H1 (cell line): ENCODE measurements around the gene CLCN3. TPM values are rescaled to one million over a fixed set of nuclear protein-coding genes. Genes with fewer than 3 reads are reported as not detected.

Source experiments
- CTCF ChIA-PET: fragments of 300-600 bp; sonication (Branson Sonifier 250); formaldehyde crosslinking; loops from one replicate; lab custom pipeline; 2021; ENCODE audit not compliant: partially characterized antibody; lab: Charles Lee
- POLR2A ChIA-PET: fragments of 300-600 bp; sonication (Branson Sonifier 250); formaldehyde crosslinking; loops from one replicate; lab custom pipeline; 2021; ENCODE audit warnings: inconsistent platforms; ENCODE audit not compliant: partially characterized antibody; lab: Charles Lee
- DNase-seq, 2 experiments: peaks; one replicate each; pipeline versions ENCODE4 v3.0.0 to v3.0.0-alpha.2; 2010 to 2022; ENCODE audit warnings: low spot score in 2 of 2, low read depth in 1 of 2, mixed read lengths in 1 of 2
- FAIRE-seq: peaks from 2 replicates; lab custom pipeline; 2011; peaks lifted over from hg19 to GRCh38; lab: Jason Lieb, UNC
- H2AFZ ChIP-seq: 2 replicates; pipeline ENCODE4 v1.8.1; 2012; ENCODE audit warnings: low read length, inconsistent platforms
- H2AK5ac ChIP-seq: 2 replicates; pipeline ENCODE4 v1.6.1; 2013; ENCODE audit warnings: low read depth, low read length
- H2BK120ac ChIP-seq: replicated peaks from 2 replicates; pipeline ENCODE3; 2013; ENCODE audit warnings: low read depth, low read length, inconsistent platforms
- H2BK12ac ChIP-seq: 2 replicates; pipeline ENCODE4 v1.6.1; 2013; ENCODE audit warnings: low read depth, low read length
- H2BK15ac ChIP-seq: 2 replicates; pipeline ENCODE4 v1.6.1; 2013; ENCODE audit warnings: low read length
- H2BK20ac ChIP-seq: 2 replicates; pipeline ENCODE4 v1.6.1; 2013; ENCODE audit warnings: low read length
- H2BK5ac ChIP-seq: 2 replicates; pipeline ENCODE4 v1.6.1; 2013; ENCODE audit warnings: low read depth, low read length
- H3K14ac ChIP-seq: 2 replicates; pipeline ENCODE4 v1.6.1; 2013; ENCODE audit warnings: inconsistent platforms; ENCODE audit not compliant: insufficient read length
- H3K18ac ChIP-seq: 2 replicates; pipeline ENCODE4 v1.6.1; 2013; ENCODE audit warnings: low read length; ENCODE audit errors: extremely low read depth
- H3K23ac ChIP-seq: 2 replicates; pipeline ENCODE4 v1.6.1; 2013; ENCODE audit warnings: inconsistent platforms; ENCODE audit not compliant: insufficient read length
- H3K23me2 ChIP-seq: 2 replicates; pipeline ENCODE4 v1.6.1; 2013; ENCODE audit warnings: low read depth, low read length
- H3K27ac ChIP-seq: 2 replicates; pipeline ENCODE4 v1.6.1; 2011; ENCODE audit warnings: low read depth, low read length, inconsistent platforms
- H3K27me3 ChIP-seq, 4 experiments: replicated peaks in 1 of 4; 1 replicate in 1 of 4; 2 replicates in 3 of 4; pipeline versions ENCODE4 v1.6.1 to v1.8.1; 2011 to 2013; ENCODE audit warnings: low read length in 3 of 4, mild to moderate bottlenecking in 3 of 4, inconsistent platforms in 2 of 4, mixed read lengths in 2 of 4, moderate library complexity in 1 of 4; ENCODE audit not compliant: control insufficient read depth in 3 of 4, insufficient read depth in 3 of 4; ENCODE audit errors: extremely low read depth in 1 of 4
- H3K36me3 ChIP-seq, 4 experiments: 2 replicates each; pipeline versions ENCODE4 v1.6.1 to v1.8.1; 2011 to 2013; ENCODE audit warnings: mild to moderate bottlenecking in 4 of 4, low read length in 3 of 4, moderate library complexity in 2 of 4, control low read depth in 1 of 4, inconsistent platforms in 1 of 4; ENCODE audit not compliant: insufficient read depth in 4 of 4, control insufficient read depth in 2 of 4
- H3K4ac ChIP-seq: replicated peaks from 2 replicates; pipeline ENCODE3; 2013; ENCODE audit warnings: low read length, low read depth, mixed read lengths, inconsistent platforms; ENCODE audit not compliant: insufficient read length
- H3K4me1 ChIP-seq, 4 experiments: replicated peaks in 1 of 4; 1 replicate in 1 of 4; 2 replicates in 3 of 4; pipeline versions ENCODE4 v1.6.1 to v1.8.1; 2011 to 2013; ENCODE audit warnings: low read length in 3 of 4, inconsistent platforms in 2 of 4, mixed read lengths in 1 of 4; ENCODE audit not compliant: insufficient read depth in 4 of 4, control insufficient read depth in 3 of 4
- H3K4me2 ChIP-seq, 2 experiments: 2 replicates each; pipeline versions ENCODE4 v1.6.1 to v1.8.1; 2011 to 2013; ENCODE audit warnings: low read depth in 2 of 2, low read length in 2 of 2, control low read depth in 1 of 2, inconsistent platforms in 1 of 2, mild to moderate bottlenecking in 1 of 2; ENCODE audit not compliant: insufficient read depth in 1 of 2
- H3K4me3 ChIP-seq, 4 experiments: fragments of 200-600, 300-600 bp in 1 of 4; sonication (generic), shearing (Covaris generic), sonication (Bioruptor Twin) in 1 of 4; 2 replicates each; pipeline versions ENCODE4 v1.5.1 to v1.8.1; 2011 to 2016; ENCODE audit warnings: low read length in 4 of 4, low read depth in 3 of 4, control low read depth in 2 of 4, inconsistent platforms in 2 of 4, mild to moderate bottlenecking in 2 of 4, mixed read lengths in 1 of 4, moderate library complexity in 1 of 4; ENCODE audit not compliant: insufficient read depth in 2 of 4; ENCODE audit errors: extremely low read depth in 1 of 4
- H3K56ac ChIP-seq: replicated peaks from 2 replicates; pipeline ENCODE3; 2013; ENCODE audit warnings: low read depth, mild to moderate bottlenecking, mixed read lengths, low read length, inconsistent platforms; ENCODE audit not compliant: insufficient read length
- H3K79me1 ChIP-seq: 2 replicates; pipeline ENCODE4 v1.6.1; 2013; ENCODE audit warnings: low read depth, low read length, control low read depth
- H3K79me2 ChIP-seq, 2 experiments: 2 replicates each; pipeline versions ENCODE4 v1.6.1 to v1.8.1; 2012 to 2013; ENCODE audit warnings: low read length in 2 of 2, mild to moderate bottlenecking in 2 of 2, inconsistent platforms in 1 of 2; ENCODE audit not compliant: insufficient read depth in 2 of 2, control insufficient read depth in 1 of 2
- H3K9ac ChIP-seq, 4 experiments: replicated peaks in 1 of 4; 1 replicate in 1 of 4; 2 replicates in 3 of 4; pipeline versions ENCODE4 v1.6.1 to v1.8.1; 2011 to 2013; ENCODE audit warnings: low read depth in 3 of 4, low read length in 3 of 4, control low read depth in 2 of 4, mild to moderate bottlenecking in 2 of 4, moderate library complexity in 2 of 4, inconsistent platforms in 1 of 4; ENCODE audit errors: extremely low read depth in 1 of 4
- H3K9me3 ChIP-seq, 2 experiments: 2 replicates each; pipeline versions ENCODE4 v1.6.1 to v1.8.1; 2012 to 2013; ENCODE audit warnings: mild to moderate bottlenecking in 2 of 2, moderate library complexity in 2 of 2, control low read depth in 1 of 2, inconsistent platforms in 1 of 2, low read depth in 1 of 2, low read length in 1 of 2, mixed read lengths in 1 of 2; ENCODE audit not compliant: insufficient read depth in 2 of 2
- H4K20me1 ChIP-seq, 2 experiments: replicated peaks in 1 of 2; 2 replicates each; pipeline versions ENCODE3 to v1.8.1; 2011 to 2013; ENCODE audit warnings: inconsistent platforms in 2 of 2, low read length in 2 of 2, mild to moderate bottlenecking in 1 of 2; ENCODE audit not compliant: insufficient read depth in 2 of 2, control insufficient read depth in 1 of 2
- H4K5ac ChIP-seq: 2 replicates; pipeline ENCODE4 v1.6.1; 2013; ENCODE audit warnings: low read length, low read depth, mixed read lengths, inconsistent platforms; ENCODE audit not compliant: insufficient read length
- H4K8ac ChIP-seq: 2 replicates; pipeline ENCODE4 v1.8.0; 2013; ENCODE audit warnings: mild to moderate bottlenecking, moderate library complexity, low read length, inconsistent platforms; ENCODE audit not compliant: insufficient read depth; ENCODE audit errors: extremely low read depth
- H4K91ac ChIP-seq: replicated peaks from 2 replicates; pipeline ENCODE3; 2013; ENCODE audit warnings: low read length, mixed read lengths, inconsistent platforms; ENCODE audit not compliant: insufficient read length
- ATF3 ChIP-seq: IDR thresholded peaks from 2 replicates; pipeline ENCODE4 v1.6.1; 2011; ENCODE audit warnings: low read depth, mild to moderate bottlenecking, low read length; ENCODE audit not compliant: insufficient read depth
- CHD1 ChIP-seq: IDR thresholded peaks from 2 replicates; pipeline ENCODE4 v1.6.1; 2012; ENCODE audit warnings: low read depth, low read length, improper control_type of control experiment
- RNF2 ChIP-seq: fragments of 200-900, 300-1000 bp; sonication (generic); IDR thresholded peaks from 2 replicates; pipeline ENCODE4 v1.7.1; 2016; ENCODE audit warnings: borderline replicate concordance, low read depth, mild to moderate bottlenecking, antibody characterized with exemption, low read length; ENCODE audit not compliant: poor library complexity, severe bottlenecking; ENCODE audit errors: missing control alignments
- SP4 ChIP-seq: IDR thresholded peaks from 2 replicates; pipeline ENCODE4 v1.6.1; 2012; ENCODE audit warnings: low read length, inconsistent platforms
- YY1 ChIP-seq: IDR thresholded peaks from 2 replicates; pipeline ENCODE4 v1.6.1; 2011; ENCODE audit warnings: low read depth, mild to moderate bottlenecking, low read length
- polyA plus RNA-seq, 7 experiments: library from polyadenylated mRNA; depleted of rRNA in 3 of 7; stranded (reverse) in 5 of 7; unstranded in 2 of 7; fragments of >200 nt in 5 of 7; fragments of 200-250 nt in 2 of 7; gene quantifications; 1 replicate in 5 of 7; 2 replicates in 1 of 7; 4 replicates in 1 of 7; pipeline versions ENCODE4 v1.2.1 to v1.2.3, GENCODE V29; 2011 to 2013; ENCODE audit warnings: missing spikeins in 2 of 7, mixed read lengths in 2 of 7
- total RNA-seq: library from RNA; stranded (reverse); fragmentation: NEBNext Ultra II Directional; extraction: Animal tissue kit (Norgen Biotek cat#: 25700); gene quantifications from 2 replicates; pipeline ENCODE4 v1.2.1, GENCODE V29; 2021

The CLCN3 gene
- total and polyA plus RNA-seq, 2 of the 8 experiments (the other 6 are each of a cell fraction or from before 2014, with no cell fraction given): 8.8 to 32.8 TPM

- no peak overlapping the region for H3K4me3 ChIP-seq
- no peaks in the 10 kb centered on the region for H3K36me3 ChIP-seq
- H3K4me1 ChIP-seq: no peaks in the 10 kb centered on the region; a peak in 2 of 7 replicates
- H2AK5ac ChIP-seq: no peak overlapping the region
- no peak overlapping the region for H2BK120ac ChIP-seq
- H3K27ac ChIP-seq: no peak overlapping the region
- H2BK15ac ChIP-seq: no peak overlapping the region
- DNase-seq (no peak), FAIRE-seq (no peak)
- no peak overlapping the region for H4K5ac ChIP-seq
- no peak overlapping the region for H3K9ac ChIP-seq
- H3K4ac ChIP-seq: no peak overlapping the region
- H2BK5ac ChIP-seq: no peak overlapping the region
- no peak overlapping the region for H2AFZ ChIP-seq
- no peak overlapping the region for H3K23ac ChIP-seq
- H4K91ac ChIP-seq: no peak overlapping the region
- ChIA-PET CTCF (interaction anchor here (1.2 to 1.7 kb wide), 4 partner anchors 11 to 432 kb away, joined by 3 to 6 read pairs (median 4); no protein-coding TSS in a partner anchor), POLR2A (no interaction called here)
- no peak overlapping the region for H3K18ac ChIP-seq
- no peaks in the 10 kb centered on the region for H3K9me3 ChIP-seq
- no peak overlapping the region for H3K4me2 ChIP-seq
- no peak overlapping the region for H2BK12ac ChIP-seq
- no peak overlapping the region for H3K56ac ChIP-seq
- H3K23me2 ChIP-seq: peaks cover 15% of the 10 kb centered on the region
- H3K14ac ChIP-seq: no peak overlapping the region
- no peaks in the 10 kb centered on the region; the same call in 1 of the 2 replicates for H3K79me1 ChIP-seq
- TF ChIP-seq ATF3 (no peak), CHD1 (no peak), YY1 (no peak), RNF2 (no peak), SP4 (no peak)
- H4K8ac ChIP-seq: no peak overlapping the region
- peaks cover 3 to 15% of the 10 kb centered on the region in 2 experiments; a peak in 2 of 4 replicates for H3K79me2 ChIP-seq
- H4K20me1 ChIP-seq: no peaks in the 10 kb centered on the region
- no peaks in the 10 kb centered on the region for H3K27me3 ChIP-seq
- H2BK20ac ChIP-seq: no peak overlapping the region
Measured at GRCh38 chr4:169616846-169617245, 3.5 kb upstream of the CLCN3 start.
